GM19035 (cell line): ENCODE data around the gene LRRC7.

Experiments used
- ATAC-seq: cut with Tn5 transposase; IDR thresholded peaks from one replicate; pipeline ENCODE4 v1.9.1; 2021; ENCODE audit not compliant: unreplicated experiment

The LRRC7 gene

DNA sequence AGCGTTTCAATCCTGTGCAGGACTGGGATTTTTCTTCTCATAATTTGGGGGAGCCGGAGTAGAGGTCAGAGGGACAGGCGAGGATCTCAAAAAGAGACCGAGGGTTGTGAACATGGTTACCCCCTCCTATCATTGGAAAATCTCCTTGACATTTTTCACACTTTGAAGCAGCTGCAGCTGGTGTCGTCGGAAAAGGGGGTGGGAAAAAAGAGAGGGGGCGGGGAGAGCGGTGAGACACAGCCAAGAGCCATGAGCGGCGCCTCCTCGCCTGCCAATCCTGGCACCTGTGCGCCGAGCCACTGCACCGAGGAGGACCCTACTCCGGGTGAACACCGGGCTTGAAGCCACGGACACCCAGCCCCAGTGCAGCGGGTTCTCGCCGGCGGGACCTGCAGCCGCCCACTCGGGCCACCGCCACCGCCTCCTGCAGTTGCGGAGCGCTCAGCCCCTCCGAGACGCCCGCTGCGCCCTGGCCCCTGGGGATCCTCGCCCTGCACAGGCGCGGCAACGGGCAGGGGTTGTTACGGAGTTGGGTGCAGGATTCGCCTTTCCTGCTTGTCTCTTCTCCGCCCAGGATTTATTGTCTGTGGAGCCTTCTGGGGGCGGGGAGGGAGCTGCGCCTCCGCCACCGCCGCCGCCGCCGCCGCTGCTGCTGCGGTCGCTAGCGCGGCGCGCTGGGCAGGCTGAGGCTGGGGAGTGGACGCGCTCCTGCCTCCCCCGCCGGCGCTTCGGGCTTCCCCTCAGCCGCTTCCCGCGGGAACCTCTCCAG lies at the start of gene LRRC7:
Gene LRRC7, plus strand, starts transcription at position 271 of the 769 bp plus-strand sequence. CDS start 718 bp downstream, outside the sequence.
- ATAC-seq, result no peak

DNA sequence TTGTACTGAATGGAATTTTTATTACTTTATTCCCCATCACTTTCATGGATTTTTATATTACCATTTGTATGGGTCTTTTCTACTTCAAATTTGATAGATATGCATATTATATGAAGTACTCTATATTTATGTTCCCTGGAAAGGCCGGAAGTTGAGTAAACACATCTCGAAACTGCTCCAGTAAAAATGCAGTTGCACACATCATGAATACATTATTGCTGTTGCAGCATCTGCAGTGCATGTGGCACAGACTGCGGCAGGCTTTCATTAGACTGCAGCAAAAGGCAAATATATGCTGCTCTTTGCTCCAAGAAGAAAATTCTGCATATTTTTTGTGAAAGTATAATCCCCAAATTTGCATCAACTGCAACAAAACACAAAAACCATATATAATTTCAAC lies 48.7 kb upstream of the LRRC7 start:
- no peak for ATAC-seq

DNA sequence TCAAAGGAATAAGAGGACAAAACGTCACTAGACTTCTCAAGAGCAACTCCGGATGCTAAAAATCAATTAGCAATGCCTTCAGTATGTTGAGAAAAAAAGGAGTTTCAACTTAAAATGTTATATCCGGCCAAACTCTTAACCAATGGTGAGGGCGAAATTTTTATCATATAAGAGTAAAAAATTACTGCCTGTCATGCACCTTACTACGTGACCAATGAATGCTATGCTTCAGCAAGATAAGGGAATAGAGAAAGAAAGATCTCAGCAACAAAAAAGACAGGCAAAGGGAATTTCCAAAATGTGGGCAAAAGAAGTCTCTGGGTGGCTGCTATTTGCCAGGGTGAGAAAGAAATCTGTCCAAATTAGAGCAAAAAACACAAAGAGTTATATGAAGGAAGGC lies 47.4 kb upstream of the LRRC7 start:
- ATAC-seq, result no peak

DNA sequence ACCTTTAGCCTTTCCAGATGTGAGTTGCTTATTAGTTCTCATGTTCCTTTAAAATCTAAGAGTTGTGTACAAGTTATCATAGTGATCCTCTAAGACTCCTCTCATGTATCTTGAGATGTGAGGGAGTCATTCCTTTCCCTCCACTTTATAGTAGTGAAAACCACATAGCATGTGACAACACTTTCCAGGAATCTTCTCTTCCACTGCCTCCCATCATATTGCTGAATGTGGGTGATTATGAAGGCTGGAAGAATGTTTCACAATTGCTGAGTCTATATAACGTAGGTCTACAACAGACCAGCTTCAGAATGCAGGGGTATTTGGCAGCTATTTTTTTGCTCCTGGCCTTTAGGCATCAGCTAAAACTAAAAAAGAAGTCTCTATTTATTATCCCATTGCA lies 44.7 kb upstream of the LRRC7 start:
- no peak for ATAC-seq

DNA sequence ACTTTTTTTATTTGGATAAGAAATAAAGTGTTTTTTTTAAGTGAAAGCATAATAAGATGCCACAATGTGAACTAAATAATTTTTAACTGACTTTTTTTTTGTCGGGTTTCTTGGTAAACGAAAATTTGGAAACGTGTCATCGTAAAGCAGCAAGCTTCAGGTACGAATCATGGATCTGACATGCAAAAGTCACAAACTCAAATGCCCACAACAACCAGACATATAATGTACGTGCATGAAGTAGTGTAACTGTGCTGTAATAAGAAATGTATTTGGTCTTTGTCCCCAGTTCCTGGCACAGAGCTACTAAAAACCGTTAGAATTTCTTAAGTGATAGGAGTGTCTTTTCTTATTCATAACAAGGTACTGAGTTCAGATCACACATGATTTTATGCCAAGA lies 44.3 kb upstream of the LRRC7 start:
- no peak for ATAC-seq

DNA sequence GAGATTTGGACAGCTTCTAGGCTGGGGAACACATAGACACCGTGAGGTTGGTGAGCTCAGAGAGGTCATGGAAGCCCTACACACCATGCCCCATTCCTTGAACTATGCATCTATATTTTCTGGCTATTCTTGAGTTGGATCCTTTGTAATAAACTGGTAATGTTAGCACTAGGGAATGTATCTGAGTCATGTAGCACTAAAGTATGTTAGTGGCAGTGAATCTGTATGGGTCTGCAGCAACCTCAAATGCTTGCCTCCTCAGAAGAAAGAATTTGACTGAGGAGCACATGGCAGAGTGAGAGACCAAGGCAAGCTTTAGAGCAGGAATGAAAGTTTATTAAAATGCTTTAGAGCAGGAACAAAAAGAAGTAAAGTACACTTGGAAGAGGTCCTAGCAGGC lies 43.7 kb upstream of the LRRC7 start:
- ATAC-seq, result no peak

DNA sequence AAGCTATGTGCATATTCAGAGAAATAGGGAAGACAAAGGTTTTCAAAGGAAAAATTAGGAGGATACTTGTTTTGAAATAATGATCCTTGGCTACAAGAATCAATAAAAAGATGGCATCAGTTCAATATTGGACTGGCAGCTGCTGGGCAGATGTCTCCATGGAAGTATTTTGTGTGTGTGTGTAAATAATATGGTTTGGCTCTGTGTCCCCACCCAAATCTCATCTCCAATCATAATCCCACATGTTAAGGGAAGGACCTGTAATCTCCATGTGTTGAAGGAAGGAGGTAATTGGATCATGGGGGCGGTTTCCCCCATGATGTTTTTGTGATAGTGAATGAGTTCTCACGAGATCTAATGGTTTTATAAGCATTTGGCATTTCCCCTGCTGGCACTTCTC lies 40.4 kb upstream of the LRRC7 start:
- no peak for ATAC-seq

DNA sequence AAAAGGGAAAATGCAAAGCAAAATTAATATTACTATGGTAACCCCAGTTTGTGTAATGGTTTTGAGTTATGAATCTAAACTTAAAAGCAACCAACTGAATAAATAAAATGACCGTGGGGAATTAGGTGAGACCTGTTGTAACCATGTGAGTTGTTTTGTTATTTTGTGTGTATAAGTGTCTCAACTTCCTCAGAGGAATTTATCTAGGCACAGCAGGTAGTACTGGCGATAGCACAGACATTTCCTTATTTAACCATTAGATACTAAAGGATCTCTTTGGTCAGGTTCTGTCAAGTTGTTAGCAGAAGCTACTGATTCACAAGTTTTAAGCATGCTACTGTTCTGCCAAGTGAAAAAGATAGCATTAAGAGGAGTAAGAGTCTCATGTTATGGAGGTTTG lies 39.3 kb upstream of the LRRC7 start:
- ATAC-seq, result no peak

DNA sequence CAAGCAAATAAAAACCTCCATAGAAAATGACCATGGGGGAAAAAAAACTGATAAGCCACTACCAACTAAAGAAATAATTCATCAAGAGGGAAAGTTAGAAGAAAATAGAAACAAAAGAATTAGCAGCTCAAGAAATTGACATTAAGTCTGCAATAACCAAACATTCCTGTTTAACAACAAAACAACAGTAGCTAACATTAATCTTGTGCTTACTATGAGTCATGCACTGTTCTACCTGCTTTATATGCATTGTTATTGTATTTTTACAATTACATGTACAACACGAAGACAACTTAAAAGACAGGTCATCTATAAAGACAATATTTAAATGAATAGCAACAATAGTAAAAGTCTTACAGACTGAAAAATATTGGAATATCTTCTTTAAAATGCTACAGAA lies 34.4 kb upstream of the LRRC7 start:
- no peak for ATAC-seq

DNA sequence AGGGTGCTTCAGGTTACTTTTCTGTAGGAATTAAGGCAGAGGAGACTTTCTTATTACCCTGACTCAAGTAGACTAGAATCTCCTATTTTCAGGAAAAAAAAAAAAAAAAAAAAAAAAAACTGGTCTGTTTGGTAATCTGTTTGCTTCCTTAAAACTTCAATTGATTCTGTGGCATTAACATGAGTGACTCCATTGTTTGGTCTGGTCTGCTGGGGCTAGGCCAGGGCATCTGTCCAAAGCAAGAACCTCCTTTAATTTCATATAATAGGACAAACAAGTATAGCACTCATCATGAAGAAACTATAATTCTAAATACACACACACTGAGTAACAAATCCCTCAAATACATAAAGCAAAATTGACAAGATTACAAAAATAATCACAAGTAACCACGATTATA lies 32.9 kb upstream of the LRRC7 start:
- no peak for ATAC-seq

DNA sequence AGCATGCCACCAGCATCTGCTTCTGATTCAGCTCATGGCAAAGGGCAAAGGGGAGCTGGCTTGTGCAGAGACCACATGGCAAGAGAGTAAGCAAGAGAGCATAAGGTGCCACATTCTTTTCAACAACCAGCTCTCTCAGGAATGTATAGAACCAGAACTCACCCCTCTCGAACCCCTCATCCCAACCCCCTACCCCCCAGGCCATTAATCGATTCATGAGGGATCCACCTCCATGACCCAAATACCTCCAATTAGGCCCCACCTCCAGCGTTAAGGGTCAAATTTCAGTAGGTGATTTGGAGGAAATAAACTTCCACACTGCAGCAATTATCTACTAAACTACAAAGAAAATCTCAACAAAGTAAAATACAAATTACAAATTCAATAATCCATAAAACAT lies 32.2 kb upstream of the LRRC7 start:
- ATAC-seq, result no peak

DNA sequence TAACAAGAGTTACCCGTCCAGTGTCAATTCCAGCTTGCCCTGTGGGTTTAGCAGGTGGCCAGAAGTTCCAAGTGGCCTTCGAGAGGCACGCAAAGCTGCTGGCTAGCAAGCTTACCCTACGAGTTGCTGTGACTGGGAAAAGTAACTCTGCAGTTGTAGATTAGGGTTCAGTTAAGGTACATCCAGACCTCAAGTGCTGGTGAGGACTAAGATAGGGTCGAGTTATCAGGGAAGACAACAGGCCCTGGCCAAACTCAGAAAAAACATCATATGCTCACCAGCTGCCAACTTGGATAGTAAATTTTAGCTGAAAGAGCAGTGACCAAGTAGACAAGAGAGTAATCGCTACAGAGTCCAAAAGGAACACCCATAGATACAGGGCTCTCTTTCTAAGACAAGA lies 27.7 kb upstream of the LRRC7 start:
- no peak for ATAC-seq

DNA sequence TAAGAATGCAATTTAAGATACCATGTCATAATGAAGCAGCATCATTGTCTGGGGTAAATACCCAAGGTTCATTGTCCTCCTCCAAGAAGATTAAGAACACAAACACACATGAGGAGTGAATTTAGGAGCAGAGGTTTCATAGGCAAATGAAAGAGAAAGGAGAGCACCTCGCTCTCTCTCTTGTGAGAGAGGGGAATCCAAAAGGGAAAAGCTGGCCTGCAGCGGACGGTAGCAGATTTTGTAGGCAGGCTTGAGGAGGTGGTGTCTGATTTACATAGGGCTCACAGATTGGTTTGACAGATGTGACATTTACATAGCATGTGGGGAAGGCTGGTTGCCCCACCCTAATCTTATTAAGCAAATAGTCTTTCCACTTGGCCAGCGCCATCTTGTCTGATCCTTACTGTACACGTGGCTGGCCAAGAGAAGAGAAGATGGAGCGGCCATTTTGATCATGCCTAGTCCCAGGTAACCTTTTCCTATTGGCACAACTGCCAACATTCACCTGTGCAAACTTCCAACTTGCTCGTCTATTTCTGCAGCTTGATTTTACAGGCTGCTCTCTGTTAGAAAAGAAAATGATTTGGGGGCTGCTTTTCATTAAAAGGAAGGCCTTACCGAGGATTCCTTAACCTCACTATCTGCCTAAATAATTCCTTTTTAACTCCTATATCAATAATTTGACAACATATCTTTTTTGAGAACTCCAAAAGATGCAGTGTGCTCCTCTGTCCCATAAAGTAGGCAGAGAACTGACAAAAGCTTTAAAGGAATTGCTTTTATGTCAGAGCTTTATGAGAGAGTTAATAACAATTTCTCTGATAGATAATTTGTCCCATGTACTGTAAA lies 16.0 kb upstream of the LRRC7 start:
- ATAC-seq, result no peak

DNA sequence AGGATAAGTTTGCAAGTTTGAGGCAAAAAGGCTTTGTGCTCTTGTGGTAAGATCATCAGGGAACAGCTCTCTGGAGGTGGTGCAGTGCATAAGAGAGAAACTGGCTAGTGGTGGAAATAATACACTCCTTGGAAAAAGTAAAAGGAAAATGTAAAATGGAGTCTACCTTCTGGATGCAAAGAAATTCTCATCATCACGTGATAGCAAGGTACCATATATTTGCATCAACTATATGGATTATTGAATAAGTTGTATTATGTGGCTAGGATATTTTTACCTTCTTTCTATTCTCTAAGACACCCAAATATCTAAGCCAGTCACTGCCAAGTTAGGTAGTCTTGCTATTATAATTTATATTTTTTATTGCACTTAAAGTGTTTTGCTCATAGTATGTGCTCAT lies 14.0 kb upstream of the LRRC7 start:
- ATAC-seq, result no peak

DNA sequence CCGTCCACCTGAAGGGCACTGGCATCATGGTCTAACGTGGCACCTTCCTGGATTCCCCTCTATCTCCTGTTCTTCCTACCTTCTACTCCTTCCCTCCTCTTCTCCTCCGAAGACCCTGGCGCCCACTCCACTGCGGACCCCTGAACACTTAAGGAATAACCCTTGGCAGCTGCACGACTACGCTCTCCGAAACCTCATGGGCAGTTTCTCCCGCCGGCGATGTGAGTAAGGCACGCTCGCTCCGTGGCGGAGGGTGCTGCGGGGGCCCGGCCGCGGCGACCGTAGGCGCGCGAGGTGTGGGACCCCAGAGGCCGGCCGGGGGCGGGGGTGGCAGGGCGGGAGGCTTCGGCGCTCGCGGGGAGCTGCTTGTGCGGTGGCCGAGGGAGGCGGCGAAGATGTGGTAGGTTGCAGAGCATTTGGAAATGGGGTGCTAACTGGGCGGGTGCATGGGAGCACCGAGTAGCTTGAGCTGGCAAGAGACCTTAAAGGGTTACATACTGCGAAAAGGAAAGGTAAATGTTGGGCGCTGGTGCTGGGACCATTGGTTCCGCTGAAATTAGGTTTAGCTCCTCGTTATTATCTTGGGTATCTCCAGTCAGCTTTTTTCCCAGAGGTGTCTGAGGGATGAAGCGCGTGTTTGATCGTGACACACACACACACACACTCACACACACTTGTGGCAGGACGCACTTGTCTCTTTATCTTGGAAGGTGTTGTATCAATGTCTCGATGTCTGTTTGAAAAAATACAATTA lies 876 bp downstream of the LRRC7 start:
- ATAC-seq, result no peak

DNA sequence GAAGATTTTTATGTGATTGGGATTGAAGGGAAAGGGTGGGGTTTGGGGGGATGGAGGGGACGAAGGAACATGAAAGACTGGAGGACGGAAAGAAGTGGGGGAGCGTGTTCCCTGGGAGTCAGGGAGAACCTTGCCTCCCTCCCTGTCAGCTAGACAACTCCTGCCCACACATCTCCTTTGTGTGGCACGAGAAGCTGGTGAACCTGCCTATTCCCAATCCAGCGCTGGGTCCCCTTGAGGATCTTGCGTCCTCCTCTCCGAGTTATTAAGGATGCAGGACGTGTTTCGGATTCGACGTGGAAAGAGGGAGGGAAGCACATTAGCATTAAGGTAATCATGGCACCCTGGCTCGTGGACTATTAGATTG lies 1.4 kb downstream of the LRRC7 start:
- ATAC-seq, result no peak

DNA sequence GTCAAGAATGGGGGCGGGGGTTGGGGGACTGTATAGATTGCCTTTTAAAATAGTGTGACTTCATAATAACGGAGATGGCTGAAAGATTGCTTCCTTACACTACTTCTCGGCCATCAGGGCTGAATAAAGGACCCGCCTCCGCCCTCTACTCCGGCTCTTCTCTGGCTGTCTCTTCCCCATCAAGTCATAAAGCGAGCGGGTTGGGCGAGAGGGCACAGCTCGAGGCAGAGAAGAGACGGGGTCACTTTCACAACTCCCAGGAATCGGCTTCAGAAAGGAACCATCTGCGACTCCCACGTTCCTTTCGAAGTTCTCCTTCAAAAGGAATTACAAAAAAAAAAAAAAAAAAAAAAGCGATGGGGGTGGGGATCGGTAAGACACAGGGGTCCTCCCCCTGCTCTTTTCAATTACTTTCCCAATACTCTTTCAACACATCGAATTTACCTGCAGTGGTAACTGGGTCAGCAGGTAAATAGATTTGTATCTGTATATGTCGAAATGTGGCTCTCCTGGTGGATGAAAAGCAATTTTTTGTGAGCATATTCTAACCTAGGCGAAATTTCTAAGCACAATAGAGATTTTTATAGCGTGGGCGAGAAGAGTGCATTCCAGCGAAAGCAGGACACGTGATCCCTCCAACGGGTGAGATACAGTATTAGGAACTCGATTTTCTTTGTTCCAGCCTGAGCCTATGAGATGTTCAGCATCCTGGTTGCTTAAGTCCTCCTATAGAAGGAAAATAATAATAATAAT lies 2.0 kb downstream of the LRRC7 start:
- no peak for ATAC-seq

DNA sequence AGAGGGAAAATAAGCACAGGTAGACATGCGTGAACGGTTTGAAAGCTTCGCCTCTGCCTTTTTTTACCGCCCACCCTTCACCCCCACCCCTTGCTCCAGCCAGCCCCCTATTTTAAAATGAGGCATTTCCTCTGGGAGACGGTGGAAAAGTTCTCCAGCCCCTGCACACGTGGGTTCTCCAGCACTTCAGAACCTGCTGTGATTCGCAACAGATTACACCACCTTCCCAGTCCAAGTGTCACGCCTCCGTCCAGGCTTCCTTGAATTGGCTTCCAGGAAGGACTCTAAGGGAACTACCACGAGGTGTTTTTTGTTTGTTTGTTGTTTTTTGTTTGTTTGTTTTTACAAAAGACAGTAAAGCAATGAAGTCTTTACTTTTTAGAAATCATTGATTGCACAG lies 2.6 kb downstream of the LRRC7 start:
- no peak for ATAC-seq

DNA sequence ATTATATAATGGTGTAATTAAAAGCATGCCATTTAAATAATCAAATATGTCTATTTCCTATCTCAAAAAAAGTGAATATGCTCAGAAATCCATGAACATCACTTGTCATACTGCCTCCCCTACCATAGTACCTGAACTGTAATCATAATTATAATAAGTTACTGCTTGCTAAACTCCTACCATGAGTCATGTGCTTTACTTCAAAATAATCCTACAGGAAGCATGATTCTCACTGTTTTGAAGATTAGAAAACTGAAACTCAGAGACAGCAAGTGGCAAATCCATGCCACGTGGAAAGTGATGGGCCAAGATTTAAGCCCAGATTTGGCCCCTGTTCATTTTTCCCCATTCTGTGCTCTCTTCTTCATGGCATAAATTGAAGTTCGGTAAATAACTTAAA lies 5.2 kb downstream of the LRRC7 start:
- ATAC-seq, result no peak

DNA sequence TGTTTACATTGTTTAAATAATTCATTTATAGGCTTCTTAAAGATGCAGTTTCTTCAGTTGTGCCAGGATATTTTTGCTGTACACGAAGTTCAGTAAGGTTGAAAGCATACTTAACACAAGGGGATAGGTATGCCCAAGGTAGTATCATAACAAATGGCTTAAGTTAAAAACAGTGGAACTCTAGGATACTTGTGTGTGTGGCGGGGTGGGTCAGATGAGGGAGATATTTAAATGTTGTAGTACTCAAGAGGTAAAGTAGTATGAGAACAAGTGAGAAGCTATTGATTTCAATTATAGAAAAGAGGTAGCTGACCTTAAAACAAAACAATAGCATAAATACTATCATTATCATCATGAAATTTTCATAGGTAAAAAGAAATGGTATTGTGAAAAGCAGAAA lies 6.2 kb downstream of the LRRC7 start:
- ATAC-seq, result no peak

DNA sequence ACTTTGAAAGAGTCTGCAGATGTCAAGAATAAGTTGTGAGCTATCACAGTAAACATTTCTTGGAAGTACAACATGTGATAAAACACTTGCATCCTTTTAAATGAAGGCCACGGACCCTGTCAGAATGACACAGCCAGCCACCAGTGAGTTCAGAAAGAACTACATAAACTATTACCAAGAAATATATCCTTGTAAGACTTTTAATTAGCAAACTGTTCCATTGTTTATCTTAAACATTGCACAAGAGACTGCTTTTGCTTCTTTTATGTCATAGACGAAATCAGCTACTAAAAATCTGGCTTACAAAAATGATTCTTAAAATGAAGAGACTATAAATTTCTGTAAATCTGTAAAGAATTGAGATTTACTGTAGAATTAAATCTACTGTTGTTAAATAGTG lies 17.9 kb downstream of the LRRC7 start:
- no peak for ATAC-seq
